ENCODE data around the gene SLC35F4.
"Not testable (repeated sequence)": the region's sequence is repeated elsewhere in the genome, so short reads cannot be mapped to it uniquely, and the experiment has no call there.

SLC35F4 gene

GRCh38 chr14:57761800-57762199 lies 104.1 kb downstream of the SLC35F4 start:
- TF ChIP-seq, protein P1, sequence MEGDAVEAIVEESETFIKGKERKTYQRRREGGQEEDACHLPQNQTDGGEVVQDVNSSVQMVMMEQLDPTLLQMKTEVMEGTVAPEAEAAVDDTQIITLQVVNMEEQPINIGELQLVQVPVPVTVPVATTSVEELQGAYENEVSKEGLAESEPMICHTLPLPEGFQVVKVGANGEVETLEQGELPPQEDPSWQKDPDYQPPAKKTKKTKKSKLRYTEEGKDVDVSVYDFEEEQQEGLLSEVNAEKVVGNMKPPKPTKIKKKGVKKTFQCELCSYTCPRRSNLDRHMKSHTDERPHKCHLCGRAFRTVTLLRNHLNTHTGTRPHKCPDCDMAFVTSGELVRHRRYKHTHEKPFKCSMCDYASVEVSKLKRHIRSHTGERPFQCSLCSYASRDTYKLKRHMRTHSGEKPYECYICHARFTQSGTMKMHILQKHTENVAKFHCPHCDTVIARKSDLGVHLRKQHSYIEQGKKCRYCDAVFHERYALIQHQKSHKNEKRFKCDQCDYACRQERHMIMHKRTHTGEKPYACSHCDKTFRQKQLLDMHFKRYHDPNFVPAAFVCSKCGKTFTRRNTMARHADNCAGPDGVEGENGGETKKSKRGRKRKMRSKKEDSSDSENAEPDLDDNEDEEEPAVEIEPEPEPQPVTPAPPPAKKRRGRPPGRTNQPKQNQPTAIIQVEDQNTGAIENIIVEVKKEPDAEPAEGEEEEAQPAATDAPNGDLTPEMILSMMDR (IDR thresholded peaks at IDR 0.05) = no peak
- Histone ChIP-seq H3K9ac (no peak overlapping the region), H3K9me3 (ENCODE audit: control insufficient read depth, low read length) (no peaks in the 10 kb centered on the region), H3K27ac (no peak overlapping the region), H2AFZ (no peak overlapping the region), H3K79me2 (no peaks in the 10 kb centered on the region), H3K36me3 (ENCODE audit: control insufficient read depth, insufficient read depth, low read length) (no peaks in the 10 kb centered on the region), H3K4me1 (no peaks in the 10 kb centered on the region), H3K27me3 (ENCODE audit: control insufficient read depth, insufficient read depth, low read length) (no peaks in the 10 kb centered on the region), H3K4me3 (ENCODE audit: low read depth, low read length) (no peak overlapping the region), H3K4me2 (ENCODE audit: low read length) (no peak overlapping the region)

- Histone ChIP-seq H3K27ac (no peak overlapping the region), H3K4me2 (ENCODE audit: low read length) (no peak overlapping the region), H3K9me3 (ENCODE audit: control insufficient read depth, low read length) (no peaks in the 10 kb centered on the region), H3K36me3 (ENCODE audit: control insufficient read depth, insufficient read depth, low read length) (no peaks in the 10 kb centered on the region), H3K4me1 (no peaks in the 10 kb centered on the region), H3K4me3 (ENCODE audit: low read depth, low read length) (no peak overlapping the region), H3K9ac (no peak overlapping the region), H3K27me3 (ENCODE audit: control insufficient read depth, insufficient read depth, low read length) (no peaks in the 10 kb centered on the region), H2AFZ (no peak overlapping the region), H3K79me2 (no peaks in the 10 kb centered on the region)
- TF ChIP-seq, protein P1 (IDR thresholded peaks at IDR 0.05) = no peak
These were observed 105.0 kb downstream of the SLC35F4 start for GRCh38 chr14:57760896-57761295.

DNA sequence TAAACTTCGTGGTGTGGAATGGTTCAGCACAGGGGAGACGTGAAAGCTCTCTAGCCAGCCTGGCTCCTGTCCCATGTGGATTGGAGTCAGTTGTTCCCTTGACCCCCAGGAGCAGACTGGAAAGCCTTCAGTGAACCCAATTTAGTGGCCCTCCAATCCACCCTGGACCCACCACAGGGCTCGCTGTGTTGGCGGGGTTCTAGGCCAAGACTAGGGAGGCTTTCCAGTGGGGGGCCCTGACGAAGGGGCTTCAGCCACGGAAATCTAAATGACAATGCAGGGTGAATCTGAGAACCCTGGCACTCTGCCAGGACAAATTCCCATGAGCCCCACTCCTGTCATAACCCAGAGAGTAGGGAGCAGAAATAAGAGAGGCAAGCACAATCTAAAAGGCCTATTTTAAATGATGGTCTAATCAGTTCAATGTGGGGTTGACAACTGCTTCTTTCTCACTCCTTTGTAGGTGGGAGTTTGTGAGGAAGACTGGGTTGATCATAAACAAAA lies 110.8 kb downstream of the SLC35F4 start:
- Histone ChIP-seq H3K4me3 (ENCODE audit: low read depth, low read length) (no peak overlapping the region), H3K9ac (no peak overlapping the region), H3K79me2 (no peaks in the 10 kb centered on the region), H3K36me3 (ENCODE audit: control insufficient read depth, insufficient read depth, low read length) (no peaks in the 10 kb centered on the region), H2AFZ (no peak overlapping the region), H3K4me2 (ENCODE audit: low read length) (no peak overlapping the region), H3K4me1 (no peaks in the 10 kb centered on the region), H3K27me3 (ENCODE audit: control insufficient read depth, insufficient read depth, low read length) (no peaks in the 10 kb centered on the region), H3K9me3 (ENCODE audit: control insufficient read depth, low read length) (no peaks in the 10 kb centered on the region), H3K27ac (no peak overlapping the region)
- TF ChIP-seq, protein P1 (IDR thresholded peaks at IDR 0.05) = no peak

DNA sequence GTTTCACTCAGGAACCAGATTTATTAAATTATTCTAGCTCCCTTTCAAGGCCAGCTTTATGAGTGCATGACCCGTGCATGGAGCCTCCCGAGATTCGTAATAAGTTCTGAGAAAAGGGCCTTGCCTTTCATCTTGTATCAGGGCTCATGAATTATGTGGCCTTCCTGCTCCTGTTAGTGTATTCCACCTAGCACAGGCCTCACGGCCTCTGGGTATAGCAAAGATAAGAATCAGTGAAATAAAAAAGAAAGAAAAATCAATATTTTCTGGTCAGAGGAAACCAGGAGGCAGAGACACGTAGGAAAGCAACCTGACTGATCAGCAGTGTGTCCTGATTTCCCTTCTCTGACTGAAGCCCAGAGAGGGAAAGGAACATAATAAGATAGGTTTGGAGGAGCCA lies 111.4 kb downstream of the SLC35F4 start:
- Histone ChIP-seq H3K79me2 (no peaks in the 10 kb centered on the region), H3K9me3 (ENCODE audit: control insufficient read depth, low read length) (no peaks in the 10 kb centered on the region), H2AFZ (no peak overlapping the region), H3K36me3 (ENCODE audit: control insufficient read depth, insufficient read depth, low read length) (no peaks in the 10 kb centered on the region), H3K4me2 (ENCODE audit: low read length) (no peak overlapping the region), H3K9ac (no peak overlapping the region), H3K27ac (no peak overlapping the region), H3K4me3 (ENCODE audit: low read depth, low read length) (no peak overlapping the region), H3K4me1 (no peaks in the 10 kb centered on the region), H3K27me3 (ENCODE audit: control insufficient read depth, insufficient read depth, low read length) (no peaks in the 10 kb centered on the region)
- TF ChIP-seq, protein P1 (IDR thresholded peaks at IDR 0.05) = no peak

DNA sequence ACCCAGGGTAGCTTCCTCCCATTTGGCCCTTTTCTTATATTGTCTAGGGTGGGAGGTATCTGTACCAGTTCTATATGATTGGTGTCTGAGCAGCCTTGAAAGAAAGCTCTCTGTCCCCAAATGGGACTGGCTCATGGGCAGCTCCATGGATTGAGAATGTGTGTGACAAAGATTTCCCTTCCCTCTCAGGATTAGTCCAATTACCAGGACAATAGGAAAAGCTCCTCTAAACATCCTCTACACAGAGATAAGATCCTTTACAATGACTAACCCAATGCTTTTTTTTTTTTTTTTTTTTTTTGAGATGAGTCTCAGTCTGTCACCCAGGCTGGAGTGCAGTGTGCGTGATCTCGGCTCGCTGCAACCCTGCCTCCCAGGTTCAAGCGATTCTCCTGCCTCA lies 112.1 kb downstream of the SLC35F4 start:
- H3K9me3 ChIP-seq (ENCODE audit: control insufficient read depth, low read length) = no peaks in the 10 kb centered on the region
- no peaks in the 10 kb centered on the region for H3K4me1 ChIP-seq
- no peaks in the 10 kb centered on the region for H3K27me3 ChIP-seq (ENCODE audit: control insufficient read depth, insufficient read depth, low read length)
- no peak overlapping the region for H3K4me3 ChIP-seq (ENCODE audit: low read depth, low read length)
- H3K9ac ChIP-seq = no peak overlapping the region
- H3K4me2 ChIP-seq (ENCODE audit: low read length) = no peak overlapping the region
- no peaks in the 10 kb centered on the region for H3K79me2 ChIP-seq
- H3K27ac ChIP-seq = no peak overlapping the region
- no peak overlapping the region for H2AFZ ChIP-seq
- H3K36me3 ChIP-seq (ENCODE audit: control insufficient read depth, insufficient read depth, low read length) = no peaks in the 10 kb centered on the region
- TF ChIP-seq, protein P1 (IDR thresholded peaks at IDR 0.05) = no peak

- not testable (repeated sequence) for H3K36me3 ChIP-seq (ENCODE audit: control insufficient read depth, insufficient read depth, low read length); H3K4me3 ChIP-seq (ENCODE audit: low read depth, low read length); H3K9me3 ChIP-seq (ENCODE audit: control insufficient read depth, low read length); H3K27me3 ChIP-seq (ENCODE audit: control insufficient read depth, insufficient read depth, low read length); H3K4me2 ChIP-seq (ENCODE audit: low read length); H3K9ac ChIP-seq; H2AFZ ChIP-seq; H3K79me2 ChIP-seq; H3K4me1 ChIP-seq; H3K27ac ChIP-seq
These were observed 113.7 kb downstream of the SLC35F4 start for GRCh38 chr14:57752142-57752695.

All from parathyroid adenoma (tissue), 2 donors.